Nephron progenitor cell (in vitro differentiated cells): Measurements from ENCODE around the gene HPSE2.
"Not testable (repeated sequence)": the region's sequence is repeated elsewhere in the genome, so short reads cannot be mapped to it uniquely, and the experiment has no call there.

Experiments used
- DNase-seq: peaks from one replicate; pipeline ENCODE4 v3.0.0; 2021
- H3K27ac Mint-ChIP-seq: 2 replicates; pipeline ENCODE4 v1.8.0; 2021; ENCODE audit warnings: mild to moderate bottlenecking, moderate library complexity, mixed read lengths
- H3K27me3 Mint-ChIP-seq: 2 replicates; pipeline ENCODE4 v1.8.0; 2021; ENCODE audit warnings: mild to moderate bottlenecking, low read depth, mixed read lengths; ENCODE audit not compliant: poor library complexity
- H3K36me3 Mint-ChIP-seq: 2 replicates; pipeline ENCODE4 v1.8.0; 2021; ENCODE audit warnings: low read depth, mixed read lengths
- H3K4me1 Mint-ChIP-seq: 2 replicates; pipeline ENCODE4 v1.8.0; 2021; ENCODE audit warnings: mixed read lengths
- H3K4me3 Mint-ChIP-seq: 2 replicates; pipeline ENCODE4 v1.8.0; 2021; ENCODE audit warnings: mild to moderate bottlenecking, moderate library complexity, mixed read lengths
- H3K9me3 Mint-ChIP-seq: 2 replicates; pipeline ENCODE4 v1.8.0; 2021; ENCODE audit warnings: mild to moderate bottlenecking, moderate library complexity, mixed read lengths
- CTCF ChIP-seq: fragments of 200-600 bp; sonication (generic); IDR thresholded peaks from 2 replicates; pipeline ENCODE4 v1.5.0; 2021; ENCODE audit warnings: antibody characterized with exemption

Gene HPSE2

GRCh38 chr10:98567391-98568133 lies 668.1 kb downstream of the HPSE2 start:
- Mint-ChIP-seq H3K9me3 (no peaks in the 10 kb centered on the region), H3K36me3 (no peaks in the 10 kb centered on the region), H3K27ac (peak overlapping the region; percentile 33), H3K4me3 (no peak overlapping the region), H3K4me1 (peaks cover 13% of the 10 kb centered on the region), H3K27me3 (no peaks in the 10 kb centered on the region)
- no peak for DNase-seq
- no peak for TF ChIP-seq CTCF

GRCh38 chr10:98563811-98564210 lies 671.8 kb downstream of the HPSE2 start:
- no peak for DNase-seq
- no peak overlapping the region for H3K4me3 Mint-ChIP-seq
- no peak overlapping the region for H3K27ac Mint-ChIP-seq
- H3K36me3 Mint-ChIP-seq = no peaks in the 10 kb centered on the region
- H3K27me3 Mint-ChIP-seq = no peaks in the 10 kb centered on the region
- TF ChIP-seq CTCF = no peak
- H3K9me3 Mint-ChIP-seq = no peaks in the 10 kb centered on the region
- peaks cover 13% of the 10 kb centered on the region for H3K4me1 Mint-ChIP-seq

GRCh38 chr10:98560565-98560964 lies 675.1 kb downstream of the HPSE2 start:
- Mint-ChIP-seq H3K36me3 (no peaks in the 10 kb centered on the region), H3K4me1 (peaks cover 14% of the 10 kb centered on the region), H3K27me3 (no peaks in the 10 kb centered on the region), H3K4me3 (no peak overlapping the region), H3K27ac (no peak overlapping the region), H3K9me3 (no peaks in the 10 kb centered on the region)
- no peak for DNase-seq
- no peak for TF ChIP-seq CTCF

GRCh38 chr10:98556061-98556460 lies 679.6 kb downstream of the HPSE2 start:
- no peaks in the 10 kb centered on the region for H3K36me3 Mint-ChIP-seq
- DNase-seq = no peak
- peaks cover 2% of the 10 kb centered on the region for H3K27me3 Mint-ChIP-seq
- H3K27ac Mint-ChIP-seq = no peak overlapping the region
- no peaks in the 10 kb centered on the region for H3K9me3 Mint-ChIP-seq
- TF ChIP-seq CTCF = no peak
- H3K4me1 Mint-ChIP-seq = peaks cover 15% of the 10 kb centered on the region
- no peak overlapping the region for H3K4me3 Mint-ChIP-seq

GRCh38 chr10:98555021-98555619 lies 680.5 kb downstream of the HPSE2 start:
- Mint-ChIP-seq H3K4me3 (peak overlapping the region; percentile 45), H3K9me3 (no peaks in the 10 kb centered on the region), H3K4me1 (peaks cover 15% of the 10 kb centered on the region), H3K27me3 (peaks cover 2% of the 10 kb centered on the region), H3K36me3 (no peaks in the 10 kb centered on the region), H3K27ac (peak overlapping the region; percentile 28)
- peak; percentile 8 for DNase-seq
- no peak for TF ChIP-seq CTCF

- not testable (repeated sequence) for H3K4me3 Mint-ChIP-seq, H3K27ac Mint-ChIP-seq, H3K36me3 Mint-ChIP-seq, H3K27me3 Mint-ChIP-seq, DNase-seq
- peaks cover 16% of the 10 kb centered on the region for H3K4me1 Mint-ChIP-seq
- peaks cover 19% of the 10 kb centered on the region for H3K9me3 Mint-ChIP-seq
These were observed 694.1 kb downstream of the HPSE2 start for GRCh38 chr10:98541561-98541960.
